ENCODE data around the gene CACNA1H.

- TF ChIP-seq POLR2A (IDR thresholded peaks at IDR 0.05; ENCODE audit: extremely low read depth, insufficient read length) = no peak
- TF ChIP-seq CTCF (IDR thresholded peaks at IDR 0.05; ENCODE audit: low read depth, low read length) = no peak
- no peak for TF ChIP-seq MAX (IDR thresholded peaks at IDR 0.05; ENCODE audit: low read depth, low read length)
Observed at GRCh38 chr16:1116693-1117077, 36.2 kb upstream of the CACNA1H start.
